K562 (cell line): ENCODE data around the gene FOXR2.

Experiments used
- HDAC1 ChIP-seq, 2 experiments: fragments of 450-650 bp; IDR thresholded peaks; 2 replicates each; pipeline ENCODE4 v1.6.1; 2016 to 2017; ENCODE audit warnings: inconsistent platforms in 1 of 2, mild to moderate bottlenecking in 1 of 2, moderate library complexity in 1 of 2
- HSF4 ChIP-seq: fragments of 250-450 bp; sonication (Bioruptor Pico); IDR thresholded peaks from 2 replicates; pipeline ENCODE4 v2.1.2; 2022; ENCODE audit warnings: mild to moderate bottlenecking, moderate library complexity, borderline replicate concordance
- NRF1 ChIP-seq, 2 experiments: fragments of 450-650 bp; IDR thresholded peaks in 1 of 2; conservative IDR thresholded peaks in 1 of 2; 2 replicates each; pipeline ENCODE4 v1.6.1; 2014; ENCODE audit warnings: mild to moderate bottlenecking in 2 of 2
- NUFIP1 ChIP-seq: fragments of 450-650 bp; IDR thresholded peaks from 2 replicates; pipeline ENCODE4 v1.6.1; 2018; ENCODE audit not compliant: partially characterized antibody
- POLR2A ChIP-seq: fragments of 450-650 bp; conservative IDR thresholded peaks from 2 replicates; pipeline ENCODE4 v1.6.1; 2016
- TF ChIP-seq, protein P1 (sequence below), 3 experiments: fragments of 200-800 bp in 1 of 3; sonication (Bioruptor generic) in 1 of 3; sonication (generic) in 1 of 3; formaldehyde crosslinking in 1 of 3; IDR thresholded peaks; 2 replicates each; pipeline versions ENCODE4 v1.6.1 to v1.8.0; 2016 to 2022; ENCODE audit warnings: mild to moderate bottlenecking in 2 of 3, missing compliant biosample characterization in 2 of 3, missing genetic modification characterization in 2 of 3, missing genetic modification reagents in 1 of 3
- TF ChIP-seq, protein P2 (sequence below): sonication (generic); formaldehyde crosslinking; IDR thresholded peaks from 2 replicates; pipeline ENCODE4 v1.5.0; 2020; ENCODE audit warnings: missing genetic modification reagents
- TF ChIP-seq, protein P3 (sequence below): fragments of 450-650 bp; formaldehyde crosslinking; IDR thresholded peaks from 2 replicates; pipeline ENCODE4 v1.4.0; 2020; ENCODE audit warnings: mild to moderate bottlenecking, mixed read lengths

DNA sequence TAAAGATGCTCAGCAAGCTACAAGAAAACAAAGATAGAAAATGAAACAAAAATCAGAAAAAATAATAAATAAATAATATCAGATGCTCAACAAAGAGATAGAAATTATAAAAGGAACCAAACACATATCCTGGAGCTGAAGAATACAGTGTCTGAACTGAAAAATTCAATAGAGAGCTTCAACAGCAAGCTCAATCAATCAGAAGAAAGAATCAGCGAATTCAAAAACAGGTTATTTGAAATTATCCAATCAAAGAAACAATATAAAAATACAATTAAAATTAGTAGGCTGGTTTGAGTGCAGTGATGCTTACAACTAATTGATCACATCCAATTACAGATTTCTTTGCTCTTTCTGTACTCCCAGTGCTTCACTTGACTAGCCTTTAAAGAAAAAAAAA, 40.8 kb upstream of the FOXR2 start:
- no peak for TF ChIP-seq HDAC1 (IDR thresholded peaks at IDR 0.05)
- TF ChIP-seq, protein P1, sequence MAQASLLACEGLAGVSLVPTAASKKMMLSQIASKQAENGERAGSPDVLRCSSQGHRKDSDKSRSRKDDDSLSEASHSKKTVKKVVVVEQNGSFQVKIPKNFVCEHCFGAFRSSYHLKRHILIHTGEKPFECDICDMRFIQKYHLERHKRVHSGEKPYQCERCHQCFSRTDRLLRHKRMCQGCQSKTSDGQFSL (CRISPR knock-in tag; IDR thresholded peaks at IDR 0.05) = no peak
- TF ChIP-seq, protein P1 (tag; IDR thresholded peaks at IDR 0.05) = no peak
- no peak for TF ChIP-seq HSF4
- TF ChIP-seq, protein P2, sequence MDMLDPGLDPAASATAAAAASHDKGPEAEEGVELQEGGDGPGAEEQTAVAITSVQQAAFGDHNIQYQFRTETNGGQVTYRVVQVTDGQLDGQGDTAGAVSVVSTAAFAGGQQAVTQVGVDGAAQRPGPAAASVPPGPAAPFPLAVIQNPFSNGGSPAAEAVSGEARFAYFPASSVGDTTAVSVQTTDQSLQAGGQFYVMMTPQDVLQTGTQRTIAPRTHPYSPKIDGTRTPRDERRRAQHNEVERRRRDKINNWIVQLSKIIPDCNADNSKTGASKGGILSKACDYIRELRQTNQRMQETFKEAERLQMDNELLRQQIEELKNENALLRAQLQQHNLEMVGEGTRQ (CRISPR knock-in tag) = no peak
- TF ChIP-seq NRF1 (conservative IDR thresholded peaks at IDR 0.05 in 1 of 2, IDR thresholded peaks at IDR 0.05 in 1 of 2) = no peak
- no peak for TF ChIP-seq NUFIP1
- TF ChIP-seq POLR2A = no peak
- TF ChIP-seq, protein P3, sequence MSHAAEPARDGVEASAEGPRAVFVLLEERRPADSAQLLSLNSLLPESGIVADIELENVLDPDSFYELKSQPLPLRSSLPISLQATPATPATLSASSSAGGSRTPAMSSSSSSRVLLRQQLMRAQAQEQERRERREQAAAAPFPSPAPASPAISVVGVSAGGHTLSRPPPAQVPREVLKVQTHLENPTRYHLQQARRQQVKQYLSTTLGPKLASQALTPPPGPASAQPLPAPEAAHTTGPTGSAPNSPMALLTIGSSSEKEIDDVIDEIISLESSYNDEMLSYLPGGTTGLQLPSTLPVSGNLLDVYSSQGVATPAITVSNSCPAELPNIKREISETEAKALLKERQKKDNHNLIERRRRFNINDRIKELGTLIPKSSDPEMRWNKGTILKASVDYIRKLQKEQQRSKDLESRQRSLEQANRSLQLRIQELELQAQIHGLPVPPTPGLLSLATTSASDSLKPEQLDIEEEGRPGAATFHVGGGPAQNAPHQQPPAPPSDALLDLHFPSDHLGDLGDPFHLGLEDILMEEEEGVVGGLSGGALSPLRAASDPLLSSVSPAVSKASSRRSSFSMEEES (CRISPR knock-in tag) = no peak
